ENCODE results near the gene GPR176.

Gene GPR176

DNA sequence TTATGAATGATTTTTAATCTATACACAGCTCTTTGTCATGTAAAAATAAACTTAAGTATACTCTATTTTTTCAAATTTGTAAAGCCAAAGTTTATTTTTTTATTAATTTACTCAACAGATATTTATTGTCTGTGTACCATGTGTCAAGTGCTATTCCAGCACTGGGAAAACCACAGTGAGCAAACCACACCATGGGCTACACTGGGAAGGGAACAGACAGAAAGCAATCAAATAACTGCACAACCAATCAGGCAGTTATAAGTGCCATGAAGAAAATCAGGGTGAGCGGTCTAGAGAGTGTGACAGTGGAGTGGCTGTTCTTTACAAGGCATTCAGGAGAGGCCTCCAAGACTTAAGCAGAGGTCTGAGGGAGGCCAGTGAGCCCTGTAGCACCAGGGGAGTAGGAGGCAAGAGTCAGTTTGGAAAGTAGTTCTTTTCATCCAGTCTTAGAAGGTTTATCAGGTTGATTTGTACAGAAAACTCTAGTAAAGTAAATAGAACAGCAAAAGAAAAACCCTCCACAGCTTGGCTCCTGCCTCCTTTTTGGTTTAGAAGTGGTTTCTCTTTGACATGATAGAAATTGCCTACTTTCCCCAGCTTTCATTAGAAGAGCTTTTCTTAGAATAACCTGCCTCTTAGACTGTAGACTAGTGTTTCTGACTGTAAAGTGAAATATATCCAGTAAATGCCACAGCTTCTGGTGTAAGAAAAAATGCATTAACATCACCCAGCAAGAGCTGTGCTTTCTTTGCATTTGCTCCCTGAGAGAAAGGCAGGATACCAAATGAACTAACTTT lies 27.5 kb upstream of the GPR176 start:
- DNase-seq (ENCODE audit: low spot score), result no peak
- in situ Hi-C loops (cut with MboI; ENCODE audit: low pct_unique_long_range_greater_than_20kb, low sequenced_read_pairs, unreplicated experiment), result no loop called here
- no peak for TF ChIP-seq CTCF (IDR thresholded peaks at IDR 0.05; ENCODE audit: extremely low read depth, insufficient read depth, missing control alignments)

- in situ Hi-C loops (cut with MboI; ENCODE audit: low pct_unique_long_range_greater_than_20kb, low sequenced_read_pairs, unreplicated experiment), result no loop called here
- no peak for DNase-seq (ENCODE audit: low spot score)
- TF ChIP-seq CTCF (IDR thresholded peaks at IDR 0.05; ENCODE audit: extremely low read depth, insufficient read depth, missing control alignments), result no peak
These were observed 26.8 kb upstream of the GPR176 start for GRCh38 chr15:39946862-39947261.

GRCh38 chr15:39944726-39945125 lies 24.7 kb upstream of the GPR176 start:
- no peak for TF ChIP-seq CTCF (IDR thresholded peaks at IDR 0.05; ENCODE audit: extremely low read depth, insufficient read depth, missing control alignments)
- in situ Hi-C loops (cut with MboI; ENCODE audit: low pct_unique_long_range_greater_than_20kb, low sequenced_read_pairs, unreplicated experiment), result no loop called here
- DNase-seq (ENCODE audit: low spot score), result no peak

GRCh38 chr15:39942753-39943150 lies 22.7 kb upstream of the GPR176 start:
- in situ Hi-C loops (cut with MboI; ENCODE audit: low pct_unique_long_range_greater_than_20kb, low sequenced_read_pairs, unreplicated experiment), result no loop called here
- TF ChIP-seq CTCF (IDR thresholded peaks at IDR 0.05; ENCODE audit: extremely low read depth, insufficient read depth, missing control alignments), result no peak
- DNase-seq (ENCODE audit: low spot score), result no peak

DNA sequence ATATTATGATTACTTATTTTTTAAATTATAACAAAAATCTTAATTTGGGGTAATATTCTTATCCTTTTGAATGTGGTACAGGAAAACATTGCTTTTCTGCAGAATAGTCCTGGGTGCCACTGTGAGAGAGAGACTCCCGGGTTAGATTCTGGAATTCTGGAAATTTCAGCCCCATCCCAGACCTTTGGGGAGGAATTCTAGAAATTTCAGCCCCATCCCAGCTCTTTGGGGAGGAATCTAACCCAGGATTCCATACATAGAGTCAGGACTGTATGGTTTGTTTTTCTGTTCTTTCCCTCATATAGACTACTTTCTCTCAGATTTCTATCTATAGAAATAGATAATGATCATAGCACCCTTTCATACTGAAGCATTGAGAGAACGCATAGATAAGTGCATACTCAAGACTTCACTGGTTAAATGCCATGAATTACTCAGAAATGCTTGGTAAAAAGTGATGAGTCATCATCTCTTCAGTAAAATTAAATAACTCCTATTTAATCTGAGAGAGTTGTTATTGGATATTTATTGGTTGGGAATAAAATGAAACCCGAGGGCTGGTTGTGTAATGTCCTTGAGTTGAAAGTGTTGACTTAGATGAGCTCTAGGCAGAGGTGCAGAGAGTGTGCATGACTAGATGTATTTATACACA lies 22.2 kb upstream of the GPR176 start:
- TF ChIP-seq CTCF (IDR thresholded peaks at IDR 0.05; ENCODE audit: extremely low read depth, insufficient read depth, missing control alignments), result no peak
- DNase-seq (ENCODE audit: low spot score), result no peak
- in situ Hi-C loops (cut with MboI; ENCODE audit: low pct_unique_long_range_greater_than_20kb, low sequenced_read_pairs, unreplicated experiment), result no loop called here

DNA sequence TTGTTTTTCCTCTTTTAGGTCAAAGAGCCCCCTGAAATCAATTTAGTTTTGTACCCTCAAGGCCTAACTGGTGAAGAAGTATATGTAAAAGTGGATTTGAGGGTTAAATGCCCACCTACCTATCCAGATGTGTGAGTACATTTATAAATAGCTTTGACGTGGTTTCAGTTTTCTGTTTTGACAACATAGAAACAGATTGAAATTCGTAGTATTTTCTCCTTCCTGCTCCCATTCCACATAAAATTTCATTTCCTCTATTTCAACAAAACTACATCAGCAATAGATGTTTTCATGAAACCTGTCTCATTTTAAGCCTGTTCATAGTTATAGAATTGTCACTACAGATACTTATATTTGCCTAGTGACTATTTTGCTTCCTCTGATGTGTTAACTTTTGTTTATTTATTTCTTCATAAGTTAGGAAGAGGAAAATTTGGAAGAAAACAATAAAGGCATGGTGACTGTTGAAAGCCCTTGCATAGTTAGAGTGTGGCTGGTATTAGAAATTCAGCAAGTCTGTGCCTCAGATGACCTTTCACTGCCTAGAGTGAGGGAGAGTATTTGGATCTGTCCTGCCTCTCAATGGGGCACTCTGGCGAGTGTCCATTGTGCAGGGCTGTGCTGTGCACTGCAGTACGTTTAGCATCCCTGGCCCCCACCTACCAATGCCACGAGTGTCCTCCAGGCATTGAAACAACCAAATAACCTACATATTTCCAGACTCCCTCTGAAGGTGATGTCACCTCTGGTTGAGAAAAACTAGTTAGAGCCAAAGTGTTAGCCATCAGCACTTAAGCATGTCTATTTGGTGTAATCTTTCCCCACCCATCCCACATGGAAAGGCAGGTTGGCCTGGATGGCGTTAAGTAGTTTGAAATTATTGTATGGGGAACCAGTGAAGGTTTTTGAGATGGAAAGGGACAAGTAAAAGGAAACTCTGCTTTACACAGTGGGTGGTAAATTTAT lies 19.7 kb upstream of the GPR176 start:
- no peak for TF ChIP-seq CTCF (IDR thresholded peaks at IDR 0.05; ENCODE audit: extremely low read depth, insufficient read depth, missing control alignments)
- no peak for DNase-seq (ENCODE audit: low spot score)
- in situ Hi-C loops (cut with MboI; ENCODE audit: low pct_unique_long_range_greater_than_20kb, low sequenced_read_pairs, unreplicated experiment), result no loop called here
